ENCODE measurements around the gene CCP110.

The CCP110 gene

DNA sequence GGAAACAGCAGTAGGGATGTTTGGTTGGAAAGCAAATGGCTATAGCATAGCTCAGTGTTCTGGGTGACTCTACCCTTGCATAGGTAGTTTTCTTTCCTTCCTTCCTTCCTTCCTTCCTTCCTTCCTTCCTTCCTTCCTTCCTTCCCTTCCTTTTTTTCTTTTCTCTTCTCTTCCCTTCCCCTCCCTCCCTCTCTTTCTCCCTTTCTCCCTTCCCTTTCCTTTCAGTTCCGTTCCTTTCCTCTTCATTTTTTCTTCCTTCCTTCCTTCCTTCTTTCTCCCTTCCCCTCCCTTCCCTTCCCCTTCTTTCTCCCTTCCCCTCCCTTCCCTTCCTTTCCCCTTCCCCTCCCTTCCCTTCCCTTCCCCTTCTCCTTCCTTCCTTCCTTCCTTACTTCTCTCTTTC, 33.1 kb upstream of the CCP110 start:
- Histone ChIP-seq H3K36me3 (ENCODE audit: insufficient read depth, low read length) (no peaks in the 10 kb centered on the region), H3K4me3 (ENCODE audit: low read length) (no peak overlapping the region), H3K4me1 (ENCODE audit: control insufficient read depth, insufficient read depth, low read length) (no peaks in the 10 kb centered on the region), H3K9ac (ENCODE audit: low read depth, low read length) (no peak overlapping the region), H3K4me2 (ENCODE audit: low read length) (no peak overlapping the region), H3K9me3 (replicated peaks; ENCODE audit: low read length) (no peaks in the 10 kb centered on the region), H3K27me3 (ENCODE audit: control insufficient read depth, insufficient read depth, low read length) (peaks cover 6% of the 10 kb centered on the region)

DNA sequence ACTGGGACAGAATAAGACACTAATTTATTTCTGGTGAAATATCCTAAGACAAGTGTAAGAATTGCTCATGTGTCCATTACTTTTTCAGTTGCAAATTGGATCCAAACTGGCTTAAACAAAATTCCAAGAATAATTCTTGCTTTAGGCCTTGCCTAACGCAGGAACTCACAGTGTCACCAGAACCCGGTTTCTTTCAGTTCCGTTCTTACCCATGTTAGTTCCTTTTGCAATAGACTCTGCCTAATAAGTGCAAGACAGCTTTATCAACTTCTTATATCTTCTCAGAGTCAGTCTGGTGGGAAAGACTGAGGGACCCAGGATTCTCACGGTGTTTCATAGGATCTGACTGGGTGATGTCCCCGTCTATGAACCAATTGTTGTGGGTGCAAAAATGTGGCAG, 26.6 kb upstream of the CCP110 start:
- Histone ChIP-seq H3K27me3 (ENCODE audit: control insufficient read depth, insufficient read depth, low read length) (no peaks in the 10 kb centered on the region), H3K9me3 (replicated peaks; ENCODE audit: low read length) (no peaks in the 10 kb centered on the region), H3K36me3 (ENCODE audit: insufficient read depth, low read length) (peaks cover 13% of the 10 kb centered on the region), H3K4me3 (ENCODE audit: low read length) (no peak overlapping the region), H3K4me1 (ENCODE audit: control insufficient read depth, insufficient read depth, low read length) (no peaks in the 10 kb centered on the region), H3K4me2 (ENCODE audit: low read length) (no peak overlapping the region), H3K9ac (ENCODE audit: low read depth, low read length) (no peak overlapping the region)

DNA sequence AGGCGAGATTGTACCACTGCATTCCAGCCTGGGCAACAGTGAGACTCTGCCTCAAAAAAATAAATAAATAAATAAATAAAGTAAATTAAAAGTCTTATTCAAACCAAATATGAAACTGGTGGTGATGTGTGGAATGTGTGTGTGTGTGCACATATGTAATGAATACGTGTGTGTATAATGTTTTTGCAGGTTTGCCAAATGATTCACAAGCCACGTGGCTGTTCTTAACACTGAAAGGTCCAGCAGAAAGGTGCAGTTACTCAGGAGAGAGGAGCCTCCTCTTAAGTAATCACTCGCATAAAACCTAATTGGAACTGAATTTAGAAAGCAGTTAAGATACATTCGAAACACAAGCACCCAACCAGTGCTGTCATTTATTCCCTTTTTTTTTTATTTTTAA, 24.7 kb upstream of the CCP110 start:
- Histone ChIP-seq H3K4me1 (ENCODE audit: control insufficient read depth, insufficient read depth, low read length) (no peaks in the 10 kb centered on the region), H3K4me3 (ENCODE audit: low read length) (no peak overlapping the region), H3K4me2 (ENCODE audit: low read length) (no peak overlapping the region), H3K27me3 (ENCODE audit: control insufficient read depth, insufficient read depth, low read length) (no peaks in the 10 kb centered on the region), H3K9me3 (replicated peaks; ENCODE audit: low read length) (no peaks in the 10 kb centered on the region), H3K36me3 (ENCODE audit: insufficient read depth, low read length) (peaks cover 29% of the 10 kb centered on the region), H3K9ac (ENCODE audit: low read depth, low read length) (no peak overlapping the region)

DNA sequence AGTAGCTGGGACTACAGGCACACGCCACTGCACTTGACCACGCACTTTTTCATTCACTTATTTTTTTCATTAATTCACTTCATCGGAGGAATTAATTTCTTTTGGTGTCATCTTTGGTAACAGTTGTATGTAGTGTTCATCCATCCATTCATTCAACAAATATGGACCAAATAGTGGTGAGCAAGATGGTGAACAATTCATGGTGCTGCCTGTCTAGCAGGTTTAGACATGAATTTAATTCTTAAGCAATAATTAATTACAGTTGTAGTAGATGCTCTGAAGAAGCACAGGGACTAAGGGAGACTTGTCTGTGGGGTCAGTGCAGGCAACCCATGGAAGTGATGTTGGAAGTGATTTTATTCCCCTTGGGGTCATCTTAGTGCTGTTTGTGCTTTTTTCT, 24.3 kb upstream of the CCP110 start:
- H3K4me3 ChIP-seq (ENCODE audit: low read length), result no peak overlapping the region
- no peaks in the 10 kb centered on the region for H3K9me3 ChIP-seq (replicated peaks; ENCODE audit: low read length)
- no peaks in the 10 kb centered on the region for H3K27me3 ChIP-seq (ENCODE audit: control insufficient read depth, insufficient read depth, low read length)
- peaks cover 34% of the 10 kb centered on the region for H3K36me3 ChIP-seq (ENCODE audit: insufficient read depth, low read length)
- H3K4me1 ChIP-seq (ENCODE audit: control insufficient read depth, insufficient read depth, low read length), result no peaks in the 10 kb centered on the region
- no peak overlapping the region for H3K4me2 ChIP-seq (ENCODE audit: low read length)
- H3K9ac ChIP-seq (ENCODE audit: low read depth, low read length), result no peak overlapping the region

DNA sequence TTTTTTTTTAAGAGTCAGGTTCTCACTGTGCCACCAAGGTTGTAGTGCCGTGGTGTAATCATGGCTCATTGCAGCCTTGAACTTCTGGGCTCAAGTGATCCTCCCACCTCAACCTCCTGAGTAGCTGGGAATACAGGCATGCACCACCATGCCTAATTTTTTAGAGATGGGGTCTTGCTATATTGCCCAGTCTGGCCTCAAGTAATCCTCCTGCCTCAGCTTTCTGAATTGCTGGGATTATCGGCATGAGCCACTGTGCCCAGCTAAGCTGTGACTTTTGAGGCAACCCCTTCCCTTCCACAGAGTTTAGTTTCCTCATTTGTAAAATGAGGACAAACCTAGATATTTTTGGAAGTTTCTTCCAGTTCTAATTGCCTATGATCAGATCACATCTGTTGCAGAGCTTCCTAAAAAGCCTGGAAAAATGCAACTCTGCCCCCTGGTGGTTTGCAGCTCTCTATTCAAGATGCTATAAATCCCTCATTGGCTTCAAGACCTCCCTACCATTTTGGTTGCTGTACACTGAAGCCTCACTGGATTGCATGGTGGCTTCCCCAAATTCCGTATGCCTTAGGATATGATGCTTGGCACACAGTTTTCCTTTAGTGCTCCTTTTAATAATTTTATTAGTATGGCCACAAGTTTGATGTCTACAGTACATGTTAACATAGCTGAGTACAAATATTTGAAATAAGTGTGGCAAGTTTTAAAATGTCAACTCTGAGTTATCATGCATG, 21.2 kb upstream of the CCP110 start:
- no peak overlapping the region for H3K4me3 ChIP-seq (ENCODE audit: low read length)
- peaks cover 45% of the 10 kb centered on the region for H3K36me3 ChIP-seq (ENCODE audit: insufficient read depth, low read length)
- peaks cover 11% of the 10 kb centered on the region for H3K4me1 ChIP-seq (ENCODE audit: control insufficient read depth, insufficient read depth, low read length)
- H3K9ac ChIP-seq (ENCODE audit: low read depth, low read length), result no peak overlapping the region
- no peaks in the 10 kb centered on the region for H3K27me3 ChIP-seq (ENCODE audit: control insufficient read depth, insufficient read depth, low read length)
- H3K4me2 ChIP-seq (ENCODE audit: low read length), result no peak overlapping the region
- H3K9me3 ChIP-seq (replicated peaks; ENCODE audit: low read length), result no peaks in the 10 kb centered on the region

DNA sequence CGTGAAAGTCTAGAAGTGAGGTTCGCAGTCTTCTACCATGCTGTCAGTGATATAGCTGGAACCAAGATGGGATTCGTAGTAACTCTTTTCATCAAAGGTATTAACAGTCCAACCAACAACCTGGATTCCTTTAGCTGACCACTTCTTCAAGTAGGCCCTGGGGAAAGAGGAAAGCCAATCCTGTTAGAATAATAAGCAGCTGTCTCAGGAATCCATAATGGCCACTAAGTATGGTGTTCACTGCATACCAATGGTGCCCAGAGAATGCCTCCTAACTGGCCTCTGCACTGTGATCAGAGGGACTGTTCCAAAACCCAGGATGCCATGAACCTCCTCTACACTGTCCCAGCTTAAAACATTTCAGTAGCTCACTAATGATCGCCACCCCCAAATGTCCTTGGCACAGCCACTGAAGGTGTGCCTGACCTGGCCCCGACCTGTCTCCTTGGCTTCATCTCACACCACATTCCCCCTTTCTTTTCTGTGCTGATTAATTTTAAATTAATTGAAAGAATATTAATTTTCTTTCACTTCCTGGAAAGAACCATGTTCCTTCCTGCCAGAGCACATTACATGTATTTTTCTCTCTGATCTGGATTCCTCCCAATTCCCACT, 20.2 kb upstream of the CCP110 start:
- Histone ChIP-seq H3K27me3 (ENCODE audit: control insufficient read depth, insufficient read depth, low read length) (no peaks in the 10 kb centered on the region), H3K36me3 (ENCODE audit: insufficient read depth, low read length) (peaks cover 45% of the 10 kb centered on the region), H3K4me1 (ENCODE audit: control insufficient read depth, insufficient read depth, low read length) (peaks cover 11% of the 10 kb centered on the region), H3K9ac (ENCODE audit: low read depth, low read length) (no peak overlapping the region), H3K9me3 (replicated peaks; ENCODE audit: low read length) (no peaks in the 10 kb centered on the region), H3K4me2 (ENCODE audit: low read length) (no peak overlapping the region), H3K4me3 (ENCODE audit: low read length) (no peak overlapping the region)

DNA sequence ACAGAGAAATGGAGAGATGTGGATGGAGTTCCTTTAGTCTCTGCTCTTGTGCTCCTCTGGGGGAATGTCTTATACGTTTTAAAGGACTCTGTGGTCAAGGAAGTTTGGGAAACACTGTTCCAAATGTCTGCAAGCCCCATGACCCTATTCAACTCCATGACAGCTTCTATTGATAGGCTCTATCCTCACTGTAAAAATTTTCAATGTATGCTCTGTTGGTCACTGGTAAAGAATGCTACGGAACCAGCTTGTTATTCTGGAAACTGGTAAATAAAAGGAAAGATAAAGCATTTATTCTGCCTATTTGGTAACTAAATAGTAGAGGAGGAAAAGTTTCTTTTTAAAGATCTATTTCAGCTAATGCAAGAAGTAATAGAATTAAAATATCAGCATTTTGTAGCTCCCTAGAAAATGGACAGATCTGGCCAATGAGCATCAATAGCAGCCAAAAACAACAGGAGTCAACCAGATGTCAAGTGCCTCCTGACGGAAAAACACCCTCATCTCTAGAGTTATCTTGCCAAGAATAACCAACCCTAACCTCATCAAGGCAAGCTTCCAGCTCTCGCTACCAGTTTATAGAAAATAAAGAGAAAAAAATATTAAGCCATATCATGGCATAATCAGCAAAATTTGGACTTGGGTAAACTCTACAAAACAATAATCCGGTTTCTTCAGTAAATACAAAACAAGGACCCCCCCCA, 18.0 kb upstream of the CCP110 start:
- H3K9ac ChIP-seq (ENCODE audit: low read depth, low read length), result no peak overlapping the region
- peaks cover 49% of the 10 kb centered on the region for H3K36me3 ChIP-seq (ENCODE audit: insufficient read depth, low read length)
- H3K4me3 ChIP-seq (ENCODE audit: low read length), result no peak overlapping the region
- peaks cover 11% of the 10 kb centered on the region for H3K4me1 ChIP-seq (ENCODE audit: control insufficient read depth, insufficient read depth, low read length)
- H3K27me3 ChIP-seq (ENCODE audit: control insufficient read depth, insufficient read depth, low read length), result no peaks in the 10 kb centered on the region
- no peaks in the 10 kb centered on the region for H3K9me3 ChIP-seq (replicated peaks; ENCODE audit: low read length)
- no peak overlapping the region for H3K4me2 ChIP-seq (ENCODE audit: low read length)

DNA sequence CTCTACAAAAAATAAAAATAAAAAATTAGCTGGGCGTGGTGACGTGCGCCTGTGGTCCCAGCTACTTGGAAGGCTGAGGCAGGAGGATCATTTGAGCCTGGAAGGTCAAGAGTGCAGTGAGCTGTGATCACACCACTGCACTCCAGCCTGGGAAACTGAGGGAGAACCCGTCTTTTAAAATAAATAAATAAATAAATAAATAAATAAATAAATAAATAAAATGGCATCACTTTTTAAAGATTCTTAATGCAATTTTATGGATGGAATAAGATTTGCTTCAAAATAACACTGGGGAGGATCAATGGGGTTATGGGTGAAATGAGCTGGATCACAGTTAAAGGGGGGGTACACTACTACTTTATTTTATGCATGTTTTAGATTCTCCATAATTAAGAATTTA, 16.8 kb upstream of the CCP110 start:
- H3K36me3 ChIP-seq (ENCODE audit: insufficient read depth, low read length), result peaks cover 42% of the 10 kb centered on the region
- H3K9ac ChIP-seq (ENCODE audit: low read depth, low read length), result no peak overlapping the region
- no peak overlapping the region for H3K4me2 ChIP-seq (ENCODE audit: low read length)
- H3K9me3 ChIP-seq (replicated peaks; ENCODE audit: low read length), result no peaks in the 10 kb centered on the region
- H3K4me1 ChIP-seq (ENCODE audit: control insufficient read depth, insufficient read depth, low read length), result peaks cover 11% of the 10 kb centered on the region
- no peaks in the 10 kb centered on the region for H3K27me3 ChIP-seq (ENCODE audit: control insufficient read depth, insufficient read depth, low read length)
- H3K4me3 ChIP-seq (ENCODE audit: low read length), result no peak overlapping the region

DNA sequence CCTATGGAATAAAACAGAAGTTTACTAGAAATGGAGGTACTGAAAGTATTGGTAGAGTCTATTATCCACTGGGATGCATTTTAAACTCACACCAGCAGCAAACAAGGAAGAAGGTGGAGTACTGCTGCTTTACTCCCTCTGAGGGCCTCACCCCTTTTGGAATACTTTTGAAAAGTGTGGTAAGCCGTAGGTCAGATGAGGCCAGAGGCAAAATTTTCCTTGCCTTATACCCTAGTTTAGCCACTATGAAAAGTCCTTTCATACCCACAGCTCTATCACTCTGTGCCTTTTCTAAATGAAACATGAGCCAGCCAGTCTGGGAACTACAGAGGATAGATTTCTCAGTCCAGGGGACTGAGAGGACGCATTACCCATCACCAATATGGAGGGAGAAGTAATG, 15.9 kb upstream of the CCP110 start:
- H3K9me3 ChIP-seq (replicated peaks; ENCODE audit: low read length), result no peaks in the 10 kb centered on the region
- H3K4me3 ChIP-seq (ENCODE audit: low read length), result no peak overlapping the region
- H3K27me3 ChIP-seq (ENCODE audit: control insufficient read depth, insufficient read depth, low read length), result no peaks in the 10 kb centered on the region
- H3K4me1 ChIP-seq (ENCODE audit: control insufficient read depth, insufficient read depth, low read length), result peaks cover 11% of the 10 kb centered on the region
- peaks cover 35% of the 10 kb centered on the region for H3K36me3 ChIP-seq (ENCODE audit: insufficient read depth, low read length)
- H3K4me2 ChIP-seq (ENCODE audit: low read length), result no peak overlapping the region
- no peak overlapping the region for H3K9ac ChIP-seq (ENCODE audit: low read depth, low read length)

DNA sequence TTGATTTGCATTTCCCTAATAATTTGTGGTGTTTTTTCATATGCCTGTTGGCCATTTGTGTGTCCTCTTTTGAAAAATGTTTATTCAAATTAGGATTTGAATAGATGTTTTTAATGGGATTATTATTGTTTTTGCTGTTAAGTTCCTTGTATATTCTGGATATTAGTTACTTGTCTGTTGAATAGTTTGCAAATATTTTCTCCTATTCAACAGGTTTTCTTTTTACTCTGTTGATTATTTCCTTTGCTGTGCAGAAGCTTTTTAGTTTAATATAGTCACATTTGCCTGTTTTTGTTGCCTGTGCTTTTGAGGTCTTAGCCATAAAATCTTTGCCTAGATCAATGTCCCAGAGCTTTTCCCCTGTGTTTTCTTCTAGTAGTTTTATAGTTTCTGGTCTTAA, 11.4 kb upstream of the CCP110 start:
- Histone ChIP-seq H3K9me3 (replicated peaks; ENCODE audit: low read length) (no peaks in the 10 kb centered on the region), H3K27me3 (ENCODE audit: control insufficient read depth, insufficient read depth, low read length) (no peaks in the 10 kb centered on the region), H3K4me2 (ENCODE audit: low read length) (no peak overlapping the region), H3K9ac (ENCODE audit: low read depth, low read length) (no peak overlapping the region), H3K4me3 (ENCODE audit: low read length) (no peak overlapping the region), H3K36me3 (ENCODE audit: insufficient read depth, low read length) (peaks cover 27% of the 10 kb centered on the region), H3K4me1 (ENCODE audit: control insufficient read depth, insufficient read depth, low read length) (peaks cover 6% of the 10 kb centered on the region)

DNA sequence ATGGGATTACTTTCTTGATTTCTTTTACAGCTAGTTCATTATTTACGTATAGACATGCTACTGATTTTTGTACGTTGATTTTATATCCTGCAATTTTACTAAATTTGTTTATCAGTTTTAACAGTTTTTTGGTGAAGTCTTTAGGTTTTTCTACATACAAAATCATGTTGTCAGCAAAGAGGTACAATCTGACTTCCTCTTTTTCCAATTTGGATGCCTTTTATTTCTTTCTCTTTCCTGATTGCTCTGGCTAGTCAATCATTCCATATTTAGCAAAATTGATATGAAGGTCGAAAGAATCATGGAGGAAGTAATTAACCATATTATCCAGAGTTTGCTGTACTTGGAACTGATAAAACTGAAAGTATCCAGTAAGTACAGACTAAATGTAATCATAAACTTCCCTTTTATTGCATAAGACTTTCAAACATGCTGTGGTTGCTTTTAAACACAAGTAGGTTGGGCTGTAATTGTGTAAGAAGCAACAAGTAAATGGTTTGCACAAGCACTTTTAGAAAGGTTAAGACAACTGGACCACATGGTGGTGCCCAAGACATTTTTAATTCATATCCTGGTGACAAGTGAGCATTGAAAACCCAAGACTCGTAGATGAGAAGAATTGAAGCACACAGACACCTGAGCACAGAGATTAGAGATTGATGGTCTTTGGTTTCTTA, 10.2 kb upstream of the CCP110 start:
- H3K4me2 ChIP-seq (ENCODE audit: low read length), result no peak overlapping the region
- H3K9ac ChIP-seq (ENCODE audit: low read depth, low read length), result no peak overlapping the region
- H3K36me3 ChIP-seq (ENCODE audit: insufficient read depth, low read length), result peaks cover 25% of the 10 kb centered on the region
- H3K9me3 ChIP-seq (replicated peaks; ENCODE audit: low read length), result no peaks in the 10 kb centered on the region
- H3K27me3 ChIP-seq (ENCODE audit: control insufficient read depth, insufficient read depth, low read length), result no peaks in the 10 kb centered on the region
- peaks cover 12% of the 10 kb centered on the region for H3K4me1 ChIP-seq (ENCODE audit: control insufficient read depth, insufficient read depth, low read length)
- H3K4me3 ChIP-seq (ENCODE audit: low read length), result no peak overlapping the region
